GM19455 (cell line): ENCODE data around the gene TMEM45A.

Experiments
- ATAC-seq: cut with Tn5 transposase; IDR thresholded peaks from one replicate; pipeline ENCODE4 v1.9.1; 2021; ENCODE audit not compliant: unreplicated experiment

The TMEM45A gene

DNA sequence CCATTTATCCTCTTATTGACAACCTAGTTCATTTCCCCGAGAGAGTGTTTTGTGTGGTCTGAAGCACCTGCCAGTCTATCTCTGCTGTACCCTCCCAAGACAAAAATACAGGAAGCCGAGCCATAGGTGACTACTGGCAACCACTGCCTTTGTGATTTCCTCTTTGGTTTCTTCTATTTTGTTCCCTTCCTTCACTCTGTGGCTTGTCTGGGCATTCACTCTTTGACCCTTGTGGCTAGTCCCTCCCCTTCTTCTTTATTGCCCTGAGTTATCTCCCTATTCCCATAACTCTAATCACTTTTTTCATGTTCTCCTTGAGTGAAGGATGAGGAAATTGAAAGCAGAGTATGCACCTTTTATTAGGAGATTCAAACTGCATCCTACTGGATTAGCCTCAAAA is 116.9 kb downstream of the TMEM45A start, which contains the start of gene ADGRG7:
Gene ADGRG7 (plus strand): TSS at position 297 of the 400 bp plus-strand sequence. CDS start 256 bp downstream, outside the sequence.
- no peak for ATAC-seq

DNA sequence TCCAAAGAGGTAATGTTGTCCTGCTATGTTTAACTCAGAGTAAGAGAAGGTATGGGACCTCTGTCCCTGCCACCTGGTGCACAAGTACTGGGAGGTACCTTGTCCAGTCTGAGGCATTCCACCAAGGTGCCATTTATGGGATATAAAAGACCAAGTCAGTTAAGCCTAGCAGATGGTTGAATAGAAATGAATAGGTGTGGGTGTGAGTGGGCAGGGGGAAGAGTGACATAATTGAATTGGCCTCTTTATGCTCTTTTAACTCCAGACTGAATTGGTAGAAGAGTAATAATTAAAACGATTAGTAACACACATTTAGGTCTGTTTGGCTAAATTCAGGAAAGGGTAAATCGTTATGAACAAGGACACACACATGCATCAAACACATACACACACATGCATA is 117.5 kb downstream of the TMEM45A start:
- no peak for ATAC-seq

DNA sequence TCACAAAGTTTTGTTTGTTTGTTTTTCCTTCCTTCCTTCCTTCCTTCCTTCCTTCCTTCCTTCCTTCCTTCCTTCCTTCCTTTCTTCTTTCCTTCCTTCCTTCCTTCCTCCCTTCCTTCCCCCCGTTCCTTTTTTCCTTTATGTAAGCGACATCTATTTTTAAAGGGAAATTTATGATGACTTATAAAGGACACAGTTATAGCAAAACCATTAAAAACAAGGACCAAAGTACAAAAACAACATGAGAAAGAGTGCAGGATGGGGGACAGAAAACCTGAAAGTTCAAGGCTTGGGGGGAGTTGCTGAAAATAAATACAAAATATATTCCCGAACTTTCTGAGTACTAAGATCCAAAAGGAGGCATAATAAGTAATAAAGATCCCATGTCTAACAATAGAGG is 118.8 kb downstream of the TMEM45A start:
- no peak for ATAC-seq

DNA sequence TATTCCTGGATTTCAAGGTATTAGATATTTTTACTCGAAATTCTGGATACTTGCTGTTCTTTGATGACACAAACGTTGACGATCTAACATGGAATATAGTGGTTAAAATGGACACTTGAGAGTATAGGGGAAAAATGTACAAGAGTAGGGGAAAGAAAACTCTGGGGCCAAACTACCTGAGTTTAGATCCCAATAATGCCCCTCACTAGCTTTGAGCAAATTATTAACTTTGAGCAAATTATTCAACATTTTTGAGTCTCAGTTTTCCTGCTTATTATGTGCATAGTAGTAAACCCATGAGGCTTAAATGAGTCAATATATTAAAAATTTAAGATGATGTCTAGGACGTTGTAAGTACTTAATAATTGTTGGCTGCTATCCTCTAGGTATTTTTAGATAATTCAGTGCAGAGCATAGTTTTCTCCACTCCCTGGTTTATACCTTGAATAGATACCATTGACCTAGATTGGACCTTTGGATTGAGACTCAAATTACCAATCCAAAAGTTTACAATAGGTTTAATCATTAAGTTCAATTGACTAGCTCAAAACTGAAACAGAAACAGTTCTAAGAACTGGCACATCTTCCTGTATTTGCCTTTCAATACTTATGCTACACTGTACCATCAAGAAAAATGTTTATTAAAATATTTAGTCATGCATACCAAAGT is 121.4 kb downstream of the TMEM45A start:
- no peak for ATAC-seq

DNA sequence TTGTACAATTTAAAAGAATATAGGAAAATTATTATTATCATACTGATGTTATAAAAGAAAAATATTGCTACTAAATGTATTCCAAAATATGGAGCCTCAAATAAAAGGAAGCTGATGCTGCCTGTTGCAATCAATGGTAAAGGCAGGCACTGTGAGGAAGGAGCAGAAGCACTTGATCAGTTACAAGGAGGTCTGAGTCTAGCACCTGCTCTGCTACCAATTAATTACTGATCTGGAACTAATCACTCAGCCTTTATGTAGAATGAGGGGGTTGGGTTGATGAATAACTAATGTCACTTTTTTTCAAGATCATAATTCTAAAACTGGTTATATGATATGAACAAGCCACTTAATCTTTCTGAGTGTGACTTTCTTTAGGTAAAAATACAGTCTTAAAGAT is 122.5 kb downstream of the TMEM45A start:
- no peak for ATAC-seq

DNA sequence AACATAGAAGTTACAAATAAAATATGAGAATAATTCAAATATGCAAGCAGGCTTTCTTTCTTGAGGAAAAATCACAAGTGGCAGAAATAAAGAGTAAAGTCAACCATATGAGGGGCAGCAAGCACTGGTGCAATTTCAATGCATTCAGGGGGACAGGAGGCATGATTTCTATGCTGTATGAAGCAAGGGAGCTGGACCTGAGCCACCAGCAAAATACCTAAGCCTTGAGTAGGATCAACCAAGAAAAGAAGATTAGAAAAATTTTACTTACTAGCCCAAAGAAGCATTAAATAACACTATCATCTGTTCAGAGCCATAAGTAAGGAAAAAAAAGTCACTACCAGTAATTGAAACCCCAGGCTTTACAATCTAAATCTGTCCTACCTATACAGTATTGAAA is 123.3 kb downstream of the TMEM45A start:
- no peak for ATAC-seq

DNA sequence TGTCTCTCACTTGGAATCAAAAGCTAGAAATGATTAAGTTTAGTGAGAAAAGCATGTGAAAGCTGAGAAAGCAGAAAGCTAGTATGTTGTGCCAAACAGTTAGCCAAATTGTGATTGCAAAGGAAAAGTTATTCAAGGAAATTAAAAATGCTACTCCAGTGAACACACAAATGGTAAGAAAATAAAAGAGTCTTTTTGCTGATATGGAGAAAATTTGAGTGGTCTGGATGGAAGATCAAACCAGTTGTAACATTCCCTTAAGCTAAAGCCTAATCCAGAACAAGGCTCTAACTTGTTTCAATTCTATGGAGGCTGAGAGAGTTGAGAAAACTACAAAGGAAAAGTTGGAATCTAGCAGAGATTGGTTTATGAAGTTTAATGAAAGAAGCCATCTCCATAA is 128.8 kb downstream of the TMEM45A start:
- no peak for ATAC-seq
